GM19372 (cell line): ENCODE data around the gene SPECC1L.

Source experiments
- ATAC-seq: cut with Tn5 transposase; IDR thresholded peaks from one replicate; pipeline ENCODE4 v1.9.1; 2021; ENCODE audit warnings: mild to moderate bottlenecking, low read depth, moderate library complexity; ENCODE audit not compliant: unreplicated experiment

SPECC1L gene

DNA sequence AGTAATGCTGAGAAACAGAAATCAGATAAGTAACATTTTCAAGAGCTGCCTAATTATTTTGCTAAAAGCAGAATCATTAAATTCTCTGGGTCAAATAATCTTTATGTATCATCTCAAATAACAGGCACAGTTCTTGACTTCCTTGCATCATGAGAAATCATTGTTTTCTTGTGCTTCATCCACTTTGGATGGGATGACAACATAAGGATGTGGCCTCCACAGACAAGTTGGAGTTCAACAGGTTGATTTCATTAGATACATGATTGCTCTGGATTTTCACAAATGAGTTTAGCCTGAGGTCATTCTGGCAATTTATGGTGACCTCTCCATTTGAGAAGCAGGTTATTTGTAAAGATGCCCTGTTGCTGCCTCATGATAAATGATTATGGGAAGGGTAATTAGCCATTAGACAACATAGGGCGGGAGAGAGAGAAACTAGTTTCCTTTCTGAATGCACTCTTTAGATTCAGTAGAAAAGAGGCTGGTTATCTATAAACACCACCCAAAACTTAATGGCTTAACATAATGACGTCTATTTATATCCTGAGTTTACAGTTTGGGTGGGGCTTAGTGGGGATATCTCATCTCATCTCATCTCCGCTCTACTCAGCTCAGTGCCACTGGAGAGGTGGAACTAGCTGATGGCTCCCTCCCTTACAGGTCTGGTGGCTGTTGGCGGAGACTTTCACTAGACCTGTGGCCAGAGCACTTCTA is 121.7 kb downstream of the SPECC1L start:
- no peak for ATAC-seq

DNA sequence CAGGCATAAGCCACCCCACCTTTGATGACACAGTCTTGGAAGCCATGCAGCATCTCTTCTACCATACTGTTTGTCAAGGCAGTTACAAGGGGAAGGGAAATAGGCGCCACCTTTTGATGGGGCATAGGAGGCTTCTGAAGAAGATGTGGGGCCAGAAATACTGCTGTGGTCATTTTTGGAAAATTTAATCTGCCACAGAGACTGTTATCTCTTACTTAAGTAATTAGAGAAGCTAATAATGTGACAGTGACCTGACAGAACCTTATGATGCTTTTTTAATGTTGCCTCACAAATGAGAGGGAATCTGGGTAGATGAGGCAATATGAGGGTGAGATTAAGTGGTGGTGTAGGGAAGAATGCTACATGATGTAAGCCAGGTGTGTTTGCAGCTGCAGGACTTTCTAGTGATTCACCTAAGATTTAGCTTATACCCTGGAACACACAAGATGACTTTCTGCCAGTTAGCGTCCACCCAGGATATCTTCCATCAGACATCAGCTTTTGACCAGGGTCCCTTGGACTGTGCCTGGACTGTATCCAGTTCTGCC is 122.5 kb downstream of the SPECC1L start:
- ATAC-seq, result no peak

DNA sequence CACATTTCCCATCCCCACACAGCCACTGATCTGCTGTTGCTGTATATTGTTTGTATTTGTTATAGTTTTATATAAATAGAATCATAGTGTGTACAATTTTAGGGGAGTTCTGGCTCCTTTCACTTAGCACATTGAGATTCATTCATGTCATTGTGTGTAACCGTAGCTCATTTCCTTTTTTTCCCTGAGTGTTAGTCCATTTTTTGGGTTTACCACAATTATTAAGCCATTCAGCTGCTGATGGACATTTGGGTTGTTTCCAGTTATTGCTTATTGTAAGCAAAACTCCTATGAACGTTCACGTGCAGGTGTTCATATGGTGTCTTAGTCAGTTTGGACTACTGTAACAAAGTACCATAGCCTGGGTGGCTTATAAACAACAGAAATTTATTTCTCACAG is 123.2 kb downstream of the SPECC1L start:
- ATAC-seq, result no peak

DNA sequence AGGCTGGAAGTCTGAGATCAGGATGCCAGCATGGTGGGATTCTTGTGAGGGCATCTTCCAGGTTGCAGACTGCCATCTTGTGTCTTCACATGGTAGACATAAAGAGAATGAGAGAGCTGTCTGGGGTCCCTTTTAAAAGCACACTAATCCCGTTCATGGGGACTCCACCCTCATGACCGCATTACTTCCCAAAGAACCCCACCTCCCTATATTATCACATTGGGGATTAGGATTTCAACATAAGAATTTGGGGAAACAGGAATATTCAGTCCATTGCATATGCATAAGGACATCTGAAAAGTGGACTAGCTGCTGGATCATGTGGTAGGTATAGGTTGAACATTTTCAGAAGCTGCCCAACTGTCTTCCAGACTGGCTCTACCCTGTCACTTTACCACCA is 123.6 kb downstream of the SPECC1L start:
- no peak for ATAC-seq

DNA sequence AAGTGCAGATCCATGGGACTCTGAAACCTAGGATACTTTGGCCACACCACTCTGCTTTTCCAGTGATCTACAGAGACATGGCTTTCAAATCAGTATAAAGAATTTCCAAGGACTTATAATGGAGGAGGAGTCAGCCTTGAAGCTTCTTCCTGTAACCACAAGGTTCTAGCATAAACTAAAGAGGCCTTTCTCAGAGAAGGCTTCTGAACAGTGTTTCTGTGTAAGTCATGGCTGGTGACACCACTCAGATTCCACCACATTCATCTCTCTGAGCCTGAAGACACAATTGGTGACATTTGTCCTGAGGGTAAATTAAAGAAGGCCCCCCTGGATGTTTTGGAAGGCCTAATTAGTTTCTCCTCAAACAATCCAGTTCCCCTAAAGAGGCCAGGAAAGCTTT is 127.8 kb downstream of the SPECC1L start:
- ATAC-seq, result no peak

DNA sequence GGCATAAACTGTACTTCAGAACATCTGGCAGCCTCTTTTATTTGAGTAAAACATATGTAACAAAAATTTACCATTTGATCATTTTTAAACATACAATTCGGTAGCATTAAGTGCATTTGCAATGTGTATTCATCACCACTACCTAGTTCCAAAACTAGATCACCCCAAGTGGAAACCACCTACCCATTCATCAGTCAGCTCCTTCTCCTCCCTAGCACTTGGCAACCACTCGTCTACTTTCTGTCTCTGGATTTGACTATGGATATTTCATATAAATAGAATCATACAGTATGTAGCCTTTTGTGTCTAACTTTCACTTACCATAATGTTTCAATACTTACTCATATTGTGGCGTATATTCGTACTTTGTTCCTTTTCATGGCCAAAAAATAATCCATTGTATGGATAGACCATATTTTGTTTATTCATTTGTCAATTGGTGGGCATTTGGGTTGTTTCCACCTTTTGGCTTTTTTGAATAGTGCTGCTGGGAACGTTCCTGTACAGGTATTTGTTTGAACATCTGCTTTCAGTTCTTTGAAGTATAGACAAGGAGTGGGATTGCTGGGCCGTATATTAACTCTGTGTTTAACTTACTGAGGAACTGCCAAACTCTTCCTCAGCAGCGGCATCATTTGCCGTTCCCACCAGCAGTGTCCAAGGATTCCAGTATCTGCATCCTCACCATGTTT is 129.5 kb downstream of the SPECC1L start:
- no peak for ATAC-seq

DNA sequence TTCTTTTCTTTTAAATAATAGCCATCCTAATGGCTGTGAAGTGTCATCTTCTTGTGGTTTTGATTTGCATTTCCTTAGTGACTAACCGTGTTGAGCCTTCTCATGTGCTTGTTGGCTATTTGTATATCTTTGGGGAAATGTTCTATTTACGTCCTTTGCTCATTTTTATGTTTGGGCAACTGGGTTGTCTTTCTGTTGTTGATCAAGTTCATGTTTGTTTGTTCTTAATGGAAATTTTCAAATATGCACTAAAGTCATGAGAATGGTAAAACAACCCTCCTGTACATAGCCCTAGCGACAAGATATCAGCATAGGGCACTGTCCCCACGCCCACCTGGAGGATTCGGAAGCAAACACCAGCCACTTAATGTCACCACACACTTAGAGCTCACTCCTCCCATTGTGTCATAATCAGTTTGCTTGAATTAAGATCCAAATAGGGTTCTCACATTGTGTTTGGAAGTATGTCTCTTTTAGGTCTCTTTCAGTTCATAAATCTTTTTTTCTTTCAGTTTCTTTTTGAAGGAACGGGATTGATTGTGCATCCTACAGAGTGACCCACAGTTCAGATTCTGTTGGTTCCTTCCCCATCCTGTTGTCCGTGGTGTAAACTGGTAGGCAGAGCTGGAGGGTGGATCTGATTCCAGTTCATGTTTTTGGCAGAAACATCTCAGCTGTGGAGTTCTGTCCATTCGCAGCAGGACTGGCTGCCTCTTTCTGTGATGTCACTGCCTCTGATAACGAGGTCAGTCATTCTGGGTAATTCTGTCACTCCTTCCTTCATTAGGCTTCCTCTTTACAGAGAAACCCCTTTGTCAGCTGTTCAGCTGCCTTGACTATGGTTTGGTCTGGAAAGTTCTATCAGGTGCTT is 130.3 kb downstream of the SPECC1L start:
- ATAC-seq, result peak; percentile 53

DNA sequence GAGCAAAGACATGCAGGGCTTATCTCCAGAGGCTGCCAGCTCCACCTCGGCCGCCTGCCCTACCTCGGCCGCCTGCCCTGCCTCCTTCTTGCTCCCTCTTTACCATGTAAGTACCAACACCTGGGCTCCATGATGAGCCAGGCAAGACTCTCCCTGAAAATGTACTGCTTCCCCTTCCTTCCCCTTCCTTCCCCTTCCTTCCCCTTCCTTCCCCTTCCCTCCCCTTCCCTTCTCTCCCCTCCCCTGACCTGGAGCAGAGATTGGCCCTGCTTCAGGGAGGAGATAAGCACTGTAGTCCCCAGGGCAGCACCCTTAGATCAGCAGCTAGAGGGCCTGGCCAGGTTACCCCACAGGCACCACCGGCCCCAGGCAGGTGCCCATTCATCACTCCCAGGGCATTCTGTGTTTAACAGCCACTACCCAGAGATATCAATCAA is 131.3 kb downstream of the SPECC1L start:
- ATAC-seq, result no peak

DNA sequence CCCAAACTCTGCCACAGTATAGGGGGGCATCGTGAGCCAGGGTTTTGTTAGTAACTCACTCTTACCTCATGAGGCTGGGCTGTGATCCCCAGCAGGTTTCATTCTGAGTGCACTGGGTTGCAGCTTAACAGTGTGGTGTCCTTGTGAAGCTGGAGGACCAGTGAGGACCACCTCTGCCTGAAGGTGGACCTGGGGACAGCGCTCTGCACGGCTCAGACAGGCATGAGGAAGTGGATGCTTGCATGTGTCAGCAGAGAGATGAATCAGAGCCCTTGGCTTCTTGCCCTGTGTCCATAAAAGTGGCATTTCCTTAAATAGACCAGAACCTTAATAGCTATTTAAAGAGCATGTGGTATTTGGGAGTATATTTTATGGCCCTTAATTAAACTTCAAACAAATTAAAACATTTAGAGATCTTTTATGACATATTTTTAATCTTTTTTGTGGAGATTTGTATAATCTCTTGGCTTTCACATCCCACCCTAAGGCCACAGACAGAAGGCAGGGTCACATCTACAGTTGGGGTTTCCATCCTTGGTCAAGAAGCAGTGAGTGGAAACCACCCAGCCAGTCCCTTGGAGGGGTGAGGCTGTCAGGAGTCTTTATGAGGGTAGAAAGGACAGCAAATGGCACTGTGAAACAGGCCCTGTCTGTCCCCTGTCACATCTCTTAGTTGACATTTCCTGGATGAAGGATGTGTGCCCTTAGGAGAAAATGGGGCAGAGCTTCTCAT is 132.0 kb downstream of the SPECC1L start:
- ATAC-seq, result no peak

DNA sequence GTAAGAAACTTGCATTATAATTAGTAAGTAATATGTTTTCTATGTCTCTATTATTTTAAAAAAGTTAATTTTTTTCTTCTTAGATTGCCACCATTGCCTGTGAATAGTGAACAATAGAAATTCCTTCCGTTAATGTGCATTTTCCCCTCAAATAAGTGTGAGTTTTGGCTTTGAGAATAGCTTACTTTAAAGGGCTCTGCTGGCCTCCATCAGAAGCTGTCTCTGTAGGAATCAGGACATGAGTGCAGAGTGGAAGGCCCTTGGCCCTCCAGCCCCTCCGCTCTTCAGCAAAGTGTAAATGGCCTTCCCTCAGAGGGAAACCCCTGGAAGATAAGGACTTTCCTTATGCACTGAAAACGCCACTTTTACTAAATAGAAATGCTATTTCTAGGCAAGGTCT is 132.7 kb downstream of the SPECC1L start:
- no peak for ATAC-seq

DNA sequence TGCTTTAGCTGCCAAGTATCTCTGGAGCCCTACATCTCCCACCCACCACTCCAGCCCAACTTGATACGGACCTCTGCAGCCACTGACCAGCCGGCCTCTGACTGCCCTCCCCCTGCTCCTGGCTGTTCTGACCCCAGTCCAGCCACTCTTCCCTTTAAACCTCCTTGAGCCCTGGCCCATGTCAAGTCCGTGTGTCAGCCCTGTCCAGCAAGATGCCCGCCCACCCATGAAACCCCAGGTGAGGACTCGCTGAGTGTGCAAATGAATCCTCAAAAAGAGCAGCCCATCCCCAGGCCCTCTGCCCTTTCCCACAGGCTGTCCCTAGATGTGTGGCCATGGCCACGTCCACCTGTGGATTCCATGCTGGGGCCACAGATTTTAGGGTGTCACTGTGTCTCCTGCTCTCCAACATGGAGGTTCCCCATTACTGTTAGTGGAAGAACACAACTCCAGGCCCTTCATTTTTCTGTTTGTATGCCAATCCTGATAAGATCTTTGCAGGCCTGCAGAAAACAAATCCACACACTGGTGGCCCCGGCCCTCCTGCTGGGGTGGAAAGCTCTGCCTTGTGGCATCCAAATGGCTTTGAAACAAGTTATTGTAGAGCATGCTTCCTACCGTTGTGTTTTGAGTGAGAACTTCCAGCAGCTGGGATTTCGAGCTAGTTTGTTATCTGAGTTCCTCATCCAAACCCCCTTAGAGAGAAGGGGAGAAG is 134.1 kb downstream of the SPECC1L start:
- ATAC-seq, result no peak

DNA sequence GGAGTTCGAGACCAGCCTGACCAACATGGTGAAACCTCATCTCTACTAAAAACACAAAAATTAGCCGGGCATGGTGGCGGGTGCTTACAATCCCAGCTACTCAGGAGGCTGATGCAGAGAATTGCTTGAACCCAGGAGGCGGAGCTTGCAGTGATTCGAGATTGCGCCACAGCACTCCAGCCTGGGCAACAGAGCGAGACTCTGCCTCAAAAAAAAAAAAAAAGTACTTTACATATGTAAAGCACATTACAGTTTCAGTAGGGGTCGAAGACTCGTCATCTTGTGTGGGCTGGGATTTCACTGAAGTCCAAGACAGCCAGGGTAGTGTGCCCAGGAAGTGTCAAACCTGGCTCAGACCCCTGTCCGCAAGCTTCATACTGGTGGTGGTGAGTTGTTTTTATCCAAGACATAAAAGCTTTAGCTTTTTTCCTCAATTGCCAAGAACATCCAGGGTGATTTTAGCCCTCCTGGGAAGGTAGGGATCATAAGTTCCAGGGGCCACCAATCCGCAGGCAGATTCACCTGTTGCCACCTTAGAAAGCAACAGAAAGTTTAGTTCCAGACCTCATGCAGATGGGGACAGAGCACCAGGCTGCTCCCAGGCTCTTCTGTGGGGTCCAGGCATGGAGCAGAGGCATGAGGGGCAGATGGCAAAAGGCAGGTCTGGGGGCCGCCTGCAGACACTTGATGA is 135.1 kb downstream of the SPECC1L start:
- ATAC-seq, result no peak

DNA sequence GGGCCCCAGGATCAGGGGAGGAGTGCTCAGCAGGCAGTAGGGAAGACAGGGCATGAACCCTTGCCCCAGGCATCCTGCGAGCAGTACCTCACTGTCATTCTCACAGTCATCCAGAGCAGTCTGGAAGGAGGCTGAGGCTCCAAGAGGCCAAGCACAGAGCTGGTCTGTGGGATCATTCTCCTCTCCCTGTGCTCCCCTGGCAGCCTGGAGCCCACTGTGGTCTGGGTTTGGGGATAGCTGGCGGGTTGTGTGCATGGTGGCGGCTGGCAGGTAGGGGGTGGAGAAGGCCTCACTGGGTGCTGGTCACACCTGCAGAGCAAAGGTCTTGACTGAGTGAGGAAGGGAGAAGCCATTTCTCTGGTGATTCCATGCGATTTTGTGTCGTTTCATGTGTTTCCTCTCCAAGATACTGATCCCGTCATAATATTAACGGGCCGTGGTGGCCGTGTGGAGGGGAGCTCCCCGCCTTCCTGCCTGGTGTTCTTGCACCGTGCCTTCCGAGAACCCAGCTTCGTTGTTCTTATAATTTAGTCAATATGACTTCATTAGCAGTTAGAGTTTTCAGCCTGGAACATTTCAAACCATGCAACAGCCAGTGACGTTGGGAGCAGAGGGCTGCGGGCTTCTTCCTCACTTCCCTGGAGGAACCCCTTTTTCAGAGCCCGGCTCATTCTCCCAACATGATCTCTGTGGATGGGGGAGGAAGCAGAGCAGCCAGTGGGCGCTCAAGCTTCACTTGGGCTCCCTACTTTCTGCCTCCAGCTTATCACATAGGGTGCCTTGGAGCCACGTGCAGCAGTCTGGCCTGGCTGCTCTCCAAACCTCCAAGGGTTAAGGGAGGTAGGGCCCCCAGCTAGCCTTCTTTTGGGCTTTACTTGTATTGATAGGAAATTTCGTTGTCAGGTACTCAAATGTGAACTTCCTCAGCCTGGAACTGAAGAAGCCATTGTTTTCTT is 136.0 kb downstream of the SPECC1L start:
- ATAC-seq, result no peak

DNA sequence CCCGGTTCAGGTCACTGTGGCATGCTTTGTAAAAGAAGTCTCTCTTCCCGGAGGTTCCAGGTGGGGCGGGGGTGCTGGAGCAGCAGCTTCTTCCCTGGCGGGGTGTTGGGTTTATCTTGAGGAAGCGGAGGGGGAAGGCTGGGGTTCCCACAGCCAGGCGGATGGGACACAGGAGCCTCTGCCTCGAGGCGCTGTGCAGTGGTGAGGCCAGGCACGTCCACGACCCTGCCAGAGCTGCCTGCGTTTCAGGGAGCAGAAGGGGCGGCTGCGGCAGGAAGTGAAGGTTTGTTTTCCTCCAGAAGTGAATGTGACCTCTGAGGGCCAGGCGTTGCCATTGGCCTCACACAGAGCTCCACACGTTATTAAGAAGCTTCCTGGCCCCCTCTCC is 136.6 kb downstream of the SPECC1L start:
- ATAC-seq, result no peak

DNA sequence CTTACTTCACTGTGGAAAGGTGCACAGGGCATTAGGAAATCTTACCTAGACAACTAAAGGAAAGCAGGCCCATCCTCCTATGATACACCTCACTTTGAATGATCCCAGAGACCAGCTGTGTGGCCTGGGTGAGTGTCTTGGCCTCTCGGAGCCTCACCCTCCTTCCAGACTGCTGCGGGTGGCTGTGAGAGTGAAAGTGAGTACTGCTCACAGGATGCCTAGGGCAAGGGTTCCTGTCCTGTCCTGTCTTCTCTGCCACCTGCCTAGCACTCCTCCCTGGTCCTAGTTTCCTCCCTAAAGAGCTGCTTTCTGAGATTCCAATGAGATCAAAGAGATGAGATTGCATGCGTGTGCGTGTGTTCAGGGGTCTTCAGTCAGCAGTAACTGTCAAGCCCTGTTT is 137.3 kb downstream of the SPECC1L start:
- no peak for ATAC-seq

DNA sequence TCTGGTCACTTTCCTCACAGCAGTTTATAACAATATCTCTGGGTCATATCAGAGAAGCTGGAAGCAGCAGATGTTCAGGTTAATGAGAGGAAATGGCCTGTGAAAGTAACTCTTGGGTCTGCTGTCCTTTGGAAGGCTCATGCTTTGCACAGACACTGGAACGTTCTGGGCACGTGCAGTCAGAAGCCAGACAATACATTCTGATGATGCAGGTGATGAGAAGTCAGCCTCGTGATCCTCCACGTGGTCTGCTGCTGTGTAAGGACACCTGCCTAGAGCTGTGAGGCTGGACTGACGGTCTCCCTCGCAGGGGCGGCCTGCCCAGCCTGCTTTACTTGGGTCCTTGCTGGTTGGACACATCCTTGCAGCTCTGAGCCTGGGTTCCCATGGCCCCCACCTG is 138.0 kb downstream of the SPECC1L start:
- no peak for ATAC-seq

DNA sequence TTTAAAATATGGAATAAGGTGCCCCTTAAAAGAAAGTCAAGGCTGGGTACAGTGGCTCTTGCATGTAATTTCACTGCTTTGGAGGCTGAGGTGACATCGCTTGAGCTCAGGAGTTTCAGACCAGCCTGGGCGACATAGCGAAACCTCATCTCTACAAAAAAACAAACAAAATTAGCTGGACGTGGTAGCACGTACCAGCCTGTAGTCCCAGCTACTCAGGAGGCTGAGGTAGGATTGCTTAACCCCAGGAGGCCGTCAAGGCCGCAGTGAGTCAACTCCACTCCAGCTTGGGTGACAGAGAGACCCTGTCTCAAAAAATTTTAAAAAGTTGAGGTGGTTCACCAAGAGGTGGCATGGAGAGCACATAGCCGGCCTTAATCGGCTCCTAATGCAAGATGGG is 139.1 kb downstream of the SPECC1L start:
- ATAC-seq, result no peak
